GM19240 (cell line): ENCODE measurements around the gene COL16A1.

Experiments used
- DNase-seq: peaks from one replicate; pipeline ENCODE4 v3.0.0; 2011; ENCODE audit warnings: low spot score; ENCODE audit not compliant: insufficient read length

The COL16A1 gene

DNA sequence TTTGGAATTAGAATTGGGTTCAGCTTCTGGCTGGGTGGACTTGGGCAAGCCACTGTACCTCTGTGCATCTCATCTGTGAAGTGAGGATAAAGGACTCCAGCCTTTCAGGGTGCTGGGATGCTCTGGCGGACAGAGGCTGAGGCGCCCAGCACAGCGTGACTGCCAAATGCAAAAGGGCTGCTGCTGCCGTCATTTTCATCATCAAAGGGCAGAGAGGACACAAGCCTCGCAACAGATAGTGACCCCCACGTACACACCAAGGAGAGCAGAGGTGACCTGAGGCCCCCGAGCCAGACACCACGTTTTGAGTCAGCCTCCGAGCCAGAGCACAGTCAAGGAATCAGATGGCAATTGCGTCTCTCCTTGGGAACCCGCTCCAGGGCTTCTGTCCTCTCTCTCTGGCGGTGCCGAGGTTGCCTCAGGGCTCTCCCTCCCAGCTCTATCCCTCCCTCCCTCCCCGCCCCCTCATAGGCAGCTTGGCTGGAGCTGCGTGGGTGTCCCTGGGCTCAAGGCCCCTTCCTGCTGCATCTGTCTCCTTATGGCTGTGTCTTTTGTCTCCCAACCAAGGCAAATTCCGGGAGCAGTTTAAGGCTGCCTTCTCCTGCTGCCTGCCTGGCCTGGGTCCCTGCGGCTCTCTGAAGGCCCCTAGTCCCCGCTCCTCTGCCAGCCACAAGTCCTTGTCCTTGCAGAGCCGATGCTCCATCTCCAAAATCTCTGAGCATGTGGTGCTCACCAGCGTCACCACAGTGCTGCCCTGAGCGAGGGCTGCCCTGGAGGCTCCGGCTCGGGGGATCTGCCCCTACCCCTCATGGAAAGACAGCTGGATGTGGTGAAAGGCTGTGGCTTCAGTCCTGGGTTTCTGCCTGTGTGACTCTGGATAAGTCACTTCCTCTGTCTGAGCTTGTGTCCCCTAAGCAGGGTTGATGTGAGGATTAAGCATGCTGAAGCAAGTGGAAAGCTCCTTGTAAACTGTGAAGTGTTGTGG is 77.3 kb downstream of the COL16A1 start:
- no peak for DNase-seq

DNA sequence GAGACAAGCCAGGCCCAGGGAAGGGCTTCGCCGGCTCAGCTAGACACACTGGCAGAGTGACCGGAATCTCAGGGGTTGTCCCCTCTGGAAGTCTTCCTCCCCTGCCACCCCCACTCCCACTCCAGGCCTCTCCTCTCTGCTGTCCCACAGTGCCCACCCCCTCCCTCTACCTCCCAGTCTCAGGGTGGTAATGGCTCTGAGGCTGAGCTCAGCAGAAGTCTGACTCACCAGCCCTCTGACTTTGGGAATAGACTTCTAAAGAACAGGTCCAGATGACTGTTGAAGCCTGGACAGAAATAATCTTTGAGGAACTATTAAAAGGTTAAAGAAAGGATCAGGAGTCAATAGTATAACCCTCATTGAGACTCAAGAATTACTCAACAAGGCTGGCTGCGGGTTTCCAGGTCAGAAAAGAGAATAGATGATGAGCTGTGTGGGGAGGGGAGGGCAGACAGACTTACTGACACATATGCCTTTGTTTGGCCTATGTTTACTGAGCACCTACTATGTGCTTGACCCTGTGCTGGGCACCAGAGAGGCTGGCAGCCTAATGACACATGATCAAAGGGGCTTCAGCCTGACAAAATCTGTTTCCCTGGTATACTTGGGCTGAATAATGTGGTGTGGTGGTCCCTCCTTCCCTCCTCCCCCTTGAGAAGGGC is 78.1 kb downstream of the COL16A1 start:
- DNase-seq: no peak

DNA sequence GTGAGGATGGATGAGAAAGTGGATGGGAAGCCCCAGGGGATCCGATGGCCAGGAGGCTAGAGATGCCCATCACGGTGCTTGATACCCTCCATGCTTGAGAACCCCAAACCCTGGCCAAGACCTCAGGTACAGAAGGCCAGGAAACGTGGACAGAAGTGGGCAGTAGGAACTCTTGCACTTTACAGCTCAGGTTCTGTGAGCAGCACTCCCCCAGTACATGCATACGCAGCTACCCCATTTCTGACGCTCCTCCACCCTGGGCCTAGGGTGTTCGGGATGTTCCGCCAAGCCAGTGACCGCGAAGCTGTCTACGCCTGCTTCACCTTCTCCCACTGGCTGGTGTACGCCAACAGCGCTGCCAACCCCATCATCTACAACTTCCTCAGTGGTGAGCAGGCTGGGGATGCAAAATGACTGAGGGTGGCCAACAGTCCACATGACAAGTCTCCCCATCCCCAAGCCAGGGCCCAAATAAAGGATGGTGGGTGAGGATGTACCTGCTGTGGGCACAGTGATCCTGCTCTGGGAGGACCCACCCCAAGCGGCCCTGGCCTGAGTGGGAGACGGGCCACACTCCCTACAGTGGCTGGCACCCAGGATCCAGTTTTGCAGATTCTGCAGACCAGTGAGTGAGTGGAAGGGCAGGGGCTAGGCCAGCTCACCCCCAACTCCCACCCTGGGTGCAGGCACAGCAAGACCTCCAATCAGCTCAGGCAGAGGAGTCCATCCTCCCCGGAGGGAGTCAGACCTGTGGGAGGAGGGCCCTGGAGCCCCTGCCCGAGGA is 78.9 kb downstream of the COL16A1 start:
- DNase-seq: no peak

DNA sequence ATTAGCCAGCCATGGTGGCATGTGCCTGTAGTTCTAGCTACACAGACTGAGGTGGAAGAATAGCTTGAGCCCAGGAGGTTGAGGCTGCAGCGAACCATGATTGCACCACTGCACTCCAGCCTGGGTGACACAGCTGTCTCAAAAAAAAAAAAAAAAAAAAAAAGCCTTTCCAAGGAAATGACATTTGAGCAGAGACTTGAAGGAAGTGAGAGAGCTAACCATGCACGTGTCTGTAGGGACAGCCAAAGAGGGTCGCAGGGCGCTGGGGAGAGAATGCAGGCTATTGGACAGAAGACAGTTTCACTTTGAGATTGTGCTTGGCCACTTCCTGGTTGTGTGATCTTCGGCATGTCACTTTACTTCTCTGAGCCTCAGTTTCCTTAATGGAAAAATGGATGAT is 79.5 kb downstream of the COL16A1 start:
- no peak for DNase-seq

DNA sequence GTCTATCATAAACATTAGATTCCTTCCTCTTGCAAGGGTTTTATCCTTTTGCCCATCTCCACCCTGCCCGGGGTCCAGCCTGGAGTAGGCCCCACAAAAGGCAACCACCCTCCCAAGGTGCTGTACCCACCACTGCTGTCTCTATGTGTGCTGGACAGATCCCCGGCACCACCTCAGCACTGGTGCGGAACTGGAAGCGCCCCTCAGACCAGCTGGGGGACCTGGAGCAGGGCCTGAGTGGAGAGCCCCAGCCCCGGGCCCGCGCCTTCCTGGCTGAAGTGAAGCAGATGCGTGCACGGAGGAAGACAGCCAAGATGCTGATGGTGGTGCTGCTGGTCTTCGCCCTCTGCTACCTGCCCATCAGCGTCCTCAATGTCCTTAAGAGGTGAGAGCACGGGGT is 80.5 kb downstream of the COL16A1 start:
- DNase-seq: no peak

DNA sequence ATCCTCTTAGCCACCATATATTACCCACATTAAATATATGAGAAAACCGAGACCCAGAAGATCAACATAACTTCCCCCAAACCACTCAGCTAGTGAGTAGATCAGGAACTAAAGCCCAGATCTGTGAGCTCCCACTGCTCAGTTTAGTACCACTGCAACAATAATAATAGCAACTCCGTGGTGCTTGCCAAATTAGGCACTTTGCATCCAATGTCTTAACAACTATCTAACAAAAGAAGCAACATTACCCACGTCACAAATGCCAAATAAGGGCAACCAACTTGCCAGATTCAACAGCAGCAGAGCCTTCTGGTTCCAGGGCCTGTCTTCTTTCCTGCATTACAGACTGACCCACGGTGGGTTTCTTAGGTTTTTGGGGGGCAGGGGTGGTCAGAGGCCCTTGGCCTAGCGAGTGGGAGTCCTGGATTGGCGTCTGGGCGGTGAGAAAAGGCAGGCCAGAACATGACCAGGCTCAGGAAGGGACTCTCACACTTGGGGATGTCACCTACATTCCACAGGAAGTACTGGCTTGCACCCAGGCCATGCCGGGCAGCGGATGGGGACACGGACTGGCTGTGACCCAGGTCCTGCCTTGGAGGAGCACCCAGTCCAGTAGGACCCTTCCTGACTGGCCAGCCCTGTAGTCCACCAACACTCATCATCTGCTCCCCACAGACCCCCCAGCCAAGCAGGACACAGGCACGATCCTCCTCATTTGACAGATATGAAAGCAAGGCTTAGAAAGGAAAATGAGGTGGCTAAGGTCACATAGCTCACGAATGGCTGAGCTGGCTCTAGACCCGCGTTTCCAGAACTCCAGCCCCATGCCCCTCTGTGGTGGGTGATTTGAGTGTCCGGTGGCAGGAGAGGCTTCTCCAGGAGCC is 81.7 kb downstream of the COL16A1 start:
- no peak for DNase-seq

DNA sequence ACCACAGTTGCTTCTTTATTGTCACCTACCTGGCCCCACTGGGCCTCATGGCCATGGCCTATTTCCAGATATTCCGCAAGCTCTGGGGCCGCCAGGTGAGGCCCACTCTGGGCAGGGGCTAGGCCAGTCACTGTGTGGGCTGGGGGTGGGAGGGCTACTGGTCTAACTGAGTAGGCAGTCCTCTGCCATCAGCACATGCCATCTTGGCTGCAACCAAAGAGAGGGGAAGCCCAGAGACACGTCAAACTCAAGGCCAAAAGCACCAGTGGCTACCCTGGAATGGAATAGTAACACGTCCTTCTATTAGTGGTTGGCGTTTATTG is 82.4 kb downstream of the COL16A1 start:
- no peak for DNase-seq

DNA sequence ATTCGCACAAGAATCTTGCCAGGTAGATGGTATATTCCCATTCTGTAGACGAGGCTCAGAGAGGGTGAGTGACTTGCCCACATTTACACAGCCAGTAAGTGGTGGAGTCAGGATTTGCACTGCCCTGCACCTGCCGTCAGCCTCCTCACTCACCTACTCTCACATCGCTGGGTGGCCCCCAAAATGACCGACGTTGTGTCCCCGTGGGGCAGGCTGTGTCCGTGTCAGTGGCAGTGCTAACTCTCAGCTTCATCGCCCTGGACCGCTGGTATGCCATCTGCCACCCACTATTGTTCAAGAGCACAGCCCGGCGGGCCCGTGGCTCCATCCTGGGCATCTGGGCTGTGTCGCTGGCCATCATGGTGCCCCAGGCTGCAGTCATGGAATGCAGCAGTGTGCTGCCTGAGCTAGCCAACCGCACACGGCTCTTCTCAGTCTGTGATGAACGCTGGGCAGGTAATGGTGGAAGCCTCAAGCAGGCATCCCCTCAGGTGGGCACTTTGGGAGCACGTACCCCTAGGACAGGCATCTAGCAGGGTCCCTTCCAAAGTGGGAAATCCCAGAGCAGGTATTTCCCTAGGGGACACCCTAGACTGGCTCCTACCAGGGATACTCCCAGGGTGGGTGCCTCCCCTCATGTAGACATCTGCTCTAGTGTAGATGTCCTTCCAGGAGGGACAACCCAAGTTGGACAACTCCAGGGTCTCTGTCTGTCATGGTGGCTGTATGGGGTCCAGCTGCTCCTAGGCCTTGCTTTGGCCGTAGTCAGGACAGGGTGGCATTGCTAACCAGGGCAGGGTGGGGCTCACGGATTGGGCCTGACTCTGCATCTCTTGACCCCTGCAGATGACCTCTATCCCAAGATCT is 83.0 kb downstream of the COL16A1 start:
- no peak for DNase-seq

DNA sequence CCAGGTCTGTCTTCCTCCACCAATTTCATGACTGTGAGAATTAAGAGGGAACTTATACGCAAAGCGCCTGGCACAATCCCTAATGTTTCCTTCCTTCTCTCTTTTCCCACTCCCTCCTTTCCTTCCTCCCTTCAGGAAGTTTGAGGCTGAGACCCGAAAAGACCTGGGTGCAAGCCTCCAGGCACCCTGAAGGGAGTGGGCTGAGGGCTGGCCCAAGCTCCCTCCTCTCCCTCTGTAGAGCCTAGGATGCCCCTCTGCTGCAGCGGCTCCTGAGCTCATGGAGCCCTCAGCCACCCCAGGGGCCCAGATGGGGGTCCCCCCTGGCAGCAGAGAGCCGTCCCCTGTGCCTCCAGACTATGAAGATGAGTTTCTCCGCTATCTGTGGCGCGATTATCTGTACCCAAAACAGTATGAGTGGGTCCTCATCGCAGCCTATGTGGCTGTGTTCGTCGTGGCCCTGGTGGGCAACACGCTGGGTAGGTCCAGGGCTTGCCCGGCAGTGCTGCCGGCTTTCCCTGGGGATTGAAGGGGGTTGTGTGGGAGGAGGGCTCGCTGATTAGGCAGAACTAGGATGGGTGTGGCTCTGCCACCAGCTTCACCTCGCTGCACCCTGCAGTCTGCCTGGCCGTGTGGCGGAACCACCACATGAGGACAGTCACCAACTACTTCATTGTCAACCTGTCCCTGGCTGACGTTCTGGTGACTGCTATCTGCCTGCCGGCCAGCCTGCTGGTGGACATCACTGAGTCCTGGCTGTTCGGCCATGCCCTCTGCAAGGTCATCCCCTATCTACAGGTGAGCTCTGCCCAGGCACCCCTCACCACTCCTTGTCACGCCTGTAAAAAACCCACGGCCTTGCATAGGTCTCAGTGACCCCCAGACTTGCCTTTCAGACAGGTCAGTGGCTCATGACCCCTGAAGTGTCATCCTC is 84.6 kb downstream of the COL16A1 start:
- DNase-seq: no peak

DNA sequence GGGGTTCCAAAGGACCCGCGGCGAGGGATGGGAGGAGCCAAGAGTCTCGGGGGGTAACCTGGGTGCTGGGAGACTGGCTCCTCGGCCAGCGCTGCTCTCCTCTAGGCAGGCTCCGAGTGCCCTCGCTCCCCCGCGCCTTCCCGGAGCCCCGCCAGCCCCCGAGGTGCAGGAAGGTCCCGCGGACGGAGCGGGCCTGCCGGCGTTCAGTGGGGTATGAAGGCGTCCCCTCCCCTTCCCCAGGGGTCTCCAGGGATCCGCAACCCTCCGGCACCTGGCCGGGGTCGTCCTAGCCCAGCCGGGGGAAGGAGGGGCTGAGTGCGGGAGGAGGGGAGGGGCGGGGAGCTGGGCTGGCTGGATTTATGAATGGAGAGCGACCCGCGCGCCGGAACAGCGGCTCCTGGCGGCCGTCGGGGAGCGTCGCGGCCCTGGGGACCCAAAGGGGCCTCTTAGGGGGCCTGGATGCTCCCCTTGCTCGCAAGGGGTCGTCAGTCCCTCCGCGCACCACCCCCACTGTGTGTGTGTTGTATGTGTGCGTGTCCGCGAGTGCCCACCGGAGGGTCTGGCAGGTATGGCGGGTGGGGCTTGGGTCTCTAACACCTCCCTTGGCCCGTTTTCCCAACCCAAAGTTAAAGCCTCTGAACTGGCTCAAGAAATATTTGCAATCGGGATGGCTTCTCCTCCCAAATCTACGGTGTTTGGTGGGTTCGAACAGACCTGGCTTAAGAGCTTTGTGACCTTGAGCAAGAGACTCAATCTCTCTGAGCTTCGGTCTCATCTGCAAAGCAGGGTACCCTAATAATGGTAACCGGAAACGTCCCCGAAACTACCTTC is 85.7 kb downstream of the COL16A1 start:
- DNase-seq: no peak

DNA sequence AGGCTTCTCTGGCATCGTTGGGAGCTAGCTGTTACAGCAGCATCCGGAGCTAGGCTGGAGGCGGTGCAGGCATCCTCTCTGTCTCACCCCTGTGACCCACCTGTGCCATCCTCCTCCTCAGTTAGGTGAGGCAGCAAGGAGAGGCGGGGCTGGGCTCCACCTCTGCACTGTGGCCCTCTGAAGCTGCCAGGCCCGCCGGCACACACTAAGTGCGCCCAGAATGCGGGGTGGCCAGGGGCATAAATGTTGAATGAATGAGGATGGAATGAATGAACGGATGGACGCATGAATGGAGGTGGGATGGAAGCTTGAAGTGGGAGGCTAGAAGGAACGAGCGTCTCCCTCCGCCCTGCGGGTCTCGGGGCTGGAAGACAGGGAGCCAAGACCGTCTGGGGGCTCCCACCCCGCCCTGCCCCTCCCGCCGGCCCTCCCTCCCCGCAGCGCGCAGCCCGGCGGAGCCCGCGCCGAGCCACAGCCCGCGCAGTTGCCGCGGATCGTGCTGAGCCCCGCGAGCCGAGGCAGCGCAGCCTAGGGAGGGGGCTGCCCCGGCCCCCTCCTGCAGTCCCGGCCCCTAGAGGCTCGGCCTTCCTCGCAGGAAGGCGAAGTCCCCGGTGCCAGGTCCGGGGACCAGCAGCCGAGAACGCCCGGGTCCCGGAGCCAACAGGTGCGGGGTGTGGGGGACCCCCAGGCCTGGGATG is 86.5 kb downstream of the COL16A1 start, which contains the start of gene HCRTR1:
Gene HCRTR1 (plus strand): TSS at position 472 of the 698 bp plus-strand sequence. CDS start 1,504 bp downstream, outside the sequence.
- no peak for DNase-seq

DNA sequence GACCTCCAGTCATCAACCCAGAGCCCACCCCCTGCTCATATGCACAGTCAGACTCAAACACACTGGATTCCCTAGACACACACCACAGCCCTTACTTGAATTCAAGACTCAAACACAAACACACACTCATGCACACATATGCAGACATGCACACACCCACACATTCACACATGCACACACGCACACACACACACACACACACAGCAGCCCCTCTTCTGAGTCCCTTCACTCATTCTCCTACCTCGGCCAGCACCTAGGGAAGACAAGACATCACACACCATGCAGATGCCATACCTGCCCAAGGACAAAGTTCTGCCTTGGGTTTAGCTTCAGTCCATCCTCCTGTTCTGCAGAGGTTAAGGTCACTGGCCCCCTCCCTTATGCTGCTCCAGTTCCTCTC is 87.9 kb downstream of the COL16A1 start:
- DNase-seq: no peak

DNA sequence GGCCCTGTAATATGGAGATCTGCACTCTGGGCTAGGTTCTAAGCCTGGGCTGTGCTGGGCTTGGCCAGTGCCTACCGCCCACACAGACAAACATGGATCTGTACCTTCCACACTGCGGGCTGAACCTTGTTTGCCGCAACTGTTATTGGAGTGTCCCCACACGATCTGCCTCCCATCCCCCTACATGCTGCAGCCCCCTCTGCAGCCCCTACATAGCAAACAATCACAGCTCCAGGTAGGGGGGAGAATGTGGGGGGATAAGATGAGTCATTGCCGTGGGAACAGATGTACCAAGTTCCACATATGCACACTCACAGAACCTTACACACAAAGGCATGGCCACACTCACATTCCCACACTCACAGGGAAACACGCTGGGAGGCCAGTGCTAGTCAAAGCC is 88.4 kb downstream of the COL16A1 start:
- DNase-seq: no peak

DNA sequence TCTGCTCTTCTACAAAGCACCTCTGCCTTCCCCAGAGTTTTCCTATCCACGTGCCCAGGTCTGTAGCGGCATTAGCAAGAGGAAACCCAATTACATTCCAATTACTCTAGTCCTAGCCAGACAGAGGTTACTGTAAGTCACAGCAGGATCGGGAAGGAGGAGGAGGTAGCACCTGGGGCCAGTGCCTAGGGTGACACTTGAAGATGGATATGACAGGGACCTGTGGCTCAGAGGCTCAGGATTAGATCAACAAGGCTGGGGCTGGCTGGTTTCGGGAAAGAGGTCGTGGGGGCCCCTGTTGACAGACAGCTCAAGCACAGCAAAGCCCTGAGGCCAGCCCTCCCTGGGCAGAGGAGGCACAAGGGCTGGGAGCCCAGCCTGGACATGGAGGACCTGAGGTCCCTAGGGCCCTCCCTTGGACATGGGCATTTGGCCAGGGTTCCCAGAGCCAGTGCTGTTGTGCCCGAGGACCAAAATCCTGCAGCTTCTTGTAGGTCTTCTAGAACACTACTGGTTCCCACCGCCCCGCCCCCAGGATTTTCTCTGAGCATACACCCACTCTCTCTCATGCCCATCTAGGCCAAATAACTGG is 89.3 kb downstream of the COL16A1 start:
- no peak for DNase-seq

DNA sequence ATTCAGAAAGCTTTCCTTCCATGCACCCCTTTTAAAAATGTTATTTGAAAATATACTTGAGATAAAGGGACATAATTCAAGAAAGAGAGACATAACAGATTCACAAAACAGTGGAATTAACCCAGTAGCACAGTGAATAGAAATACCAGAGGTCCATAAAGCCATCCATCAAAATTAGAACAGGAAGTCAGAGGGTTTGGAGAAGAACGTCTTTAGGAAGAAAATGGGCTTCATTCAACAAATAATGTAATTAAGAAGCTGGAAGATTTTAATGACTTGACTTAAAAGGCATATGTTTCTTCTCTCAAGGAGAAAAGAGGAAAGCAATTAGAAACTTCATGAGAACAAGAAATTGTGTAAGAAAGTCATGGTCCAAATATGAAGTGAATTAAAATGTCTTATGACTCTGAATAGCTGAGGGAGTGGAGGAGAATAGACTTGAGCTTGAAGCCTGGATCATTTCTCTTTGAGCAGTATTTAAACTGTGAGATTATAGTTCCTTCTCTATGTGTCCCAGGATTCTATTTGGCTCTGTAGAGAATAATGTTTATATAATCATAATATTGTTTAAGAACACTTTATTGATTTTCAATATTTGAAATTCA is 94.2 kb downstream of the COL16A1 start:
- DNase-seq: no peak

DNA sequence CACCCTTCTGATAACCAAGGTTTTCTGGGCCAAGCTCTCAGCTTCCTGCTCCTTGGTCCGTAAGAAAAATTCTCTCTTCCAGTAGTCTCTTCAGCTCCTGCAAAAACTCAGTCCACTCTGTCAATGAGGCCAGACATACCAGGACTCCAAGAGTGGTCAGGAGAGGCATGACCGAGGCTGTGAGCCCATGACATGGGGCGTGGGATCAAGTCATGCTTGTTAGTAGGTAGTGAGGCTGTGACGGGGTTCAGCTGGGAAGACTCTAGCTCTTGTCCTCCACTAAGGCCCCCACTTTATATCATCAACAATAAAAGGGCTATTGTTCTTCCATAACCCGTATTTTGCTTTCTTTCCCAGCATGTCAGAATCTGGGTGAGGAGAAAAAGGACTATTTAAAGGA is 96.5 kb downstream of the COL16A1 start:
- no peak for DNase-seq
